Prostate gland (tissue), 2 donors: ENCODE data around the gene ERC2. TPM values are rescaled to one million over a fixed set of nuclear protein-coding genes. Genes with fewer than 3 reads are reported as not detected.

Experiments
- DNase-seq: peaks from one replicate; pipeline ENCODE4 v3.0.0-alpha.2; 2019; ENCODE audit warnings: low spot score
- H3K27ac ChIP-seq, 2 donors: fragments of 200-600 bp; sonication (generic); 2 replicates each; pipeline ENCODE4 v1.5.1; 2017 to 2019
- H3K27me3 ChIP-seq: fragments of 200-600 bp; sonication (generic); replicated peaks from 2 replicates; pipeline ENCODE4 v1.5.1; 2019; ENCODE audit not compliant: insufficient read depth
- H3K36me3 ChIP-seq, 2 donors: fragments of 200-600 bp; sonication (generic); 1 replicate in 1 of 2; 2 replicates in 1 of 2; pipeline versions ENCODE4 v1.5.1 to v1.8.1; 2017 to 2019
- H3K4me1 ChIP-seq: fragments of 200-600 bp; sonication (generic); replicated peaks from 2 replicates; pipeline ENCODE4 v1.5.1; 2019
- H3K4me3 ChIP-seq, 2 donors: fragments of 200-600 bp; sonication (generic); 2 replicates each; pipeline ENCODE4 v1.5.1; 2017 to 2019
- H3K9me3 ChIP-seq: fragments of 200-600 bp; sonication (generic); 2 replicates; pipeline ENCODE4 v1.5.1; 2017
- CTCF ChIP-seq, 4 experiments: fragments of 200-600 bp in 2 of 4; fragments of 450-650 bp in 2 of 4; sonication (generic) in 2 of 4; IDR thresholded peaks; 1 replicate in 3 of 4; 2 replicates in 1 of 4; pipeline ENCODE4 v1.5.1; 2016 to 2019; ENCODE audit warnings: antibody characterized with exemption in 4 of 4, mild to moderate bottlenecking in 2 of 4, moderate library complexity in 2 of 4
- POLR2A ChIP-seq: fragments of 450-650 bp; IDR thresholded peaks from one replicate; pipeline ENCODE4 v1.6.1; 2016; ENCODE audit warnings: antibody characterized with exemption, mild to moderate bottlenecking
- POLR2AphosphoS5 ChIP-seq: sonication (generic); formaldehyde crosslinking; IDR thresholded peaks from one replicate; pipeline ENCODE4 v1.6.1; 2017; ENCODE audit warnings: antibody characterized with exemption
- WGBS: methylation state at CpG from one replicate; pipeline ENCODE4 v1.1.5; 2018; 5-methylcytosine and 5-hydroxymethylcytosine counted together
- intact Hi-C: fragments of 100-400 bp; cut with DNase I; formaldehyde crosslinking; loops from one replicate; pipeline ENCODE4 v1.14.2; 2022
- total RNA-seq, 2 donors: library from RNA; depleted of rRNA; stranded (reverse); fragments of >200 nt; gene quantifications; one replicate each; pipeline ENCODE4 v1.1.0, GENCODE V29; 2016

Gene ERC2
- total RNA-seq, 2 donors from 2014 or later = 1.0 to 2.7 TPM

DNA sequence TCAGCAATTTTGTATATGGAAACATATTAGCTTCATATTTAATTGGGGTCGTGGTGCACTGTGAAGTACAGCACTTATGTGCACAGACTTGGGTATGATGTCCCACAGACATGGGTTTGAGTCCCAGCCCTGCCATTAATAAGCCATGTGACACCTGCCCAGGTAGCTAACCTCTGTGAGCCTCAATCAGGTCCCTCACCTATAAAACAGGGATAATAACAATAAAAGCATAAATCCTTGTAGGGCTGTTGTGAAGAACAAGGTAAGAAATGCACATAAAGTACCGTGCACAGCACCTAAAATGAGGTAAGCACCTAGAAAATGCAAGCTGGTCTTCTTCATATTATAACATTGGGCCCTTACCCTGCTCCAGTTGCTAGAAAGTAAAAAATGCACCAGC, 807.6 kb downstream of the ERC2 start:
- Histone ChIP-seq H3K4me3 (no peak overlapping the region), H3K36me3 (no peaks in the 10 kb centered on the region), H3K27me3 (no peaks in the 10 kb centered on the region), H3K4me1 (no peaks in the 10 kb centered on the region), H3K27ac (no peak overlapping the region), H3K9me3 (no peaks in the 10 kb centered on the region)
- TF ChIP-seq POLR2A (no peak), POLR2AphosphoS5 (no peak), CTCF (IDR thresholded peaks at IDR 0.05) (no peak)
- no peak for DNase-seq
- intact Hi-C loops = no loop called here
- 86% methylated on average over 2 of the region's 2 CpGs for WGBS

- no peaks in the 10 kb centered on the region for H3K27me3 ChIP-seq
- TF ChIP-seq POLR2A = no peak
- DNase-seq = no peak
- no peaks in the 10 kb centered on the region for H3K4me1 ChIP-seq
- H3K9me3 ChIP-seq = no peaks in the 10 kb centered on the region
- no peak overlapping the region for H3K4me3 ChIP-seq
- H3K36me3 ChIP-seq = no peaks in the 10 kb centered on the region
- intact Hi-C loops = no loop called here
- no peak overlapping the region for H3K27ac ChIP-seq
- 95% methylated on average over 5 of the region's 5 CpGs for WGBS
Measured at GRCh38 chr3:55659701-55660100, 808.6 kb downstream of the ERC2 start.

GRCh38 chr3:55658690-55659562, 809.3 kb downstream of the ERC2 start:
- intact Hi-C loops = no loop called here
- no peaks in the 10 kb centered on the region for H3K9me3 ChIP-seq
- 84% methylated on average over 8 of the region's 8 CpGs for WGBS
- no peaks in the 10 kb centered on the region for H3K4me1 ChIP-seq
- no peak for DNase-seq
- H3K4me3 ChIP-seq = no peak overlapping the region
- no peaks in the 10 kb centered on the region for H3K36me3 ChIP-seq
- no peaks in the 10 kb centered on the region for H3K27me3 ChIP-seq
- no peak for TF ChIP-seq POLR2AphosphoS5
- no peak for TF ChIP-seq POLR2A
- TF ChIP-seq CTCF (IDR thresholded peaks at IDR 0.05) = no peak
- H3K27ac ChIP-seq = no peak overlapping the region

- 100% methylated on average over 1 of the region's 1 CpG for WGBS
- DNase-seq = no peak
- no peaks in the 10 kb centered on the region for H3K9me3 ChIP-seq
- no peaks in the 10 kb centered on the region for H3K27me3 ChIP-seq
- H3K4me3 ChIP-seq = no peak overlapping the region
- no peak for TF ChIP-seq POLR2A
- no peak for TF ChIP-seq CTCF (IDR thresholded peaks at IDR 0.05)
- TF ChIP-seq POLR2AphosphoS5 = no peak
- H3K4me1 ChIP-seq = no peaks in the 10 kb centered on the region
- H3K36me3 ChIP-seq = no peaks in the 10 kb centered on the region
- intact Hi-C loops = no loop called here
- H3K27ac ChIP-seq = no peak overlapping the region
Measured at GRCh38 chr3:55658270-55658669, 810.0 kb downstream of the ERC2 start.

DNA sequence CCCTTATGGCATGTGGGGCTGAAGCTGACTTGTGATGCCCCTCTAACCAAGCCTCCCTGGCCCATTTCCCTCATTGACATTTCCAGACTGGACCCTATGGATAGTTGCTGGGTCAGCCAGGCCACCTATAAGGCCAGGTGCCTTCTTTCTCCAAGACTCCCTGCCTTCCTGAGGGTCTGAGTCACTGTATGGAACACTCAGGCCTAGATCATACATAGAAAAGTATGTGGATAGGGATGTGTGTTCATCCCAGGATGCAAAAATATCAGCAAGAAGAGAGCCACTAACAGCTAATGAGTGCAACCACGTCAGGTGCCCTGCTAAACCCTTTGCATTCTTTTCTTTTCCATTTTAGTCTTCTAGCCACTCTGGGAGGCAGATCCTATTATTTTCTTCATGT, 812.7 kb downstream of the ERC2 start:
- Histone ChIP-seq H3K4me3 (no peak overlapping the region), H3K27me3 (no peaks in the 10 kb centered on the region), H3K27ac (no peak overlapping the region), H3K9me3 (no peaks in the 10 kb centered on the region), H3K4me1 (no peaks in the 10 kb centered on the region), H3K36me3 (no peaks in the 10 kb centered on the region)
- intact Hi-C loops = no loop called here
- TF ChIP-seq POLR2AphosphoS5 (no peak), POLR2A (no peak), CTCF (IDR thresholded peaks at IDR 0.05) (no peak)
- no peak for DNase-seq
- WGBS = 93% methylated on average over 1 of the region's 1 CpG
